K562 (cell line): Measurements from ENCODE around the gene GPRIN2.

Experiments
- EP300 ChIP-seq: IDR thresholded peaks from 2 replicates; pipeline ENCODE4 v1.6.1; 2012; ENCODE audit warnings: low read length, improper control_type of control experiment
- POLR2A ChIP-seq: fragments of 450-650 bp; conservative IDR thresholded peaks from 2 replicates; pipeline ENCODE4 v1.6.1; 2016
- XRCC3 ChIP-seq: fragments of 450-650 bp; IDR thresholded peaks from 2 replicates; pipeline ENCODE4 v1.6.1; 2017; ENCODE audit warnings: mild to moderate bottlenecking, moderate library complexity
- TF ChIP-seq, protein P1 (sequence below), 3 experiments: IDR thresholded peaks in 2 of 3; conservative IDR thresholded peaks in 1 of 3; 2 replicates each; pipeline ENCODE4 v1.5.1; 2011 to 2012; ENCODE audit warnings: low read length in 3 of 3, mild to moderate bottlenecking in 3 of 3, control low read depth in 2 of 3, improper control_type of control experiment in 1 of 3, inconsistent platforms in 1 of 3, low read depth in 1 of 3, mixed read lengths in 1 of 3, moderate library complexity in 1 of 3; ENCODE audit not compliant: insufficient read depth in 2 of 3

DNA sequence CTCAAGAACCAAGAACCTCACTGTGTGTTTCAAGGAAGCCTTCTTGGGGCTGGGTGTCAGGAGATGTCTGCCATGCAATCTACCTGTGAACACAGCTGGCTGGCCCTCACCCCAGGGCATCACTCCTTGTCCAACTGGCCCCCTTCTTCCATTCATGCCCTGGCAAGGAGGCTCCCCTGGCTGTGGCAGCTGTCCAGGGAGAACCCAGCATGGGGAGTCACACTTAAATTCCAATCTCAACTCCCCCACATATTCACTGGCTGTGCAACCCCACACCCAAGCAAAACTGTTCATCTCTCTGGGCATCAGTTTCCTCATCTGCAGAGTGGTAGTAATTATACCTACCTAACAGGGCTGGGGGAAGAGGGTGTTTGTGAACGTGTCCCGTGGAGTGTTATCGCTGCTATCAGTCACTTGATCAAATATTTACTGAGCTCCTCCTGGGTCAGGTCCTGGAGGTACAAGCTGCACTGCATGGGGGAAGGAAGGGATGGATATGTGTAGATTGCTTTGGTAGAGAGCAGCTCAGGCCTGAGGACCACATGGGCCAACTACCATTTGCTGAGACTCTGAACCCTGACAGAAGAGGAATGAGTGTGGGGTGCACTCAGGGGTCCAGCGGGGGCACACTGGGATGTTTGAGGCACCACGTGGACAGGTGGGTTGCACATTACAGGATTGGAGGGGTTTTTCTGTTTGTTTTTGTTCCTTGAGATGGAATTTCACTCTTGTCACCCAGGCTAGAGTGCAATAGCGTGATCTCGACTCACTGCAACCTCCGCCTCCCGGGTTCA is 2.1 kb upstream of the GPRIN2 start:
- TF ChIP-seq EP300 (no peak), POLR2A (no peak), XRCC3 (no peak)
- TF ChIP-seq, protein P1, sequence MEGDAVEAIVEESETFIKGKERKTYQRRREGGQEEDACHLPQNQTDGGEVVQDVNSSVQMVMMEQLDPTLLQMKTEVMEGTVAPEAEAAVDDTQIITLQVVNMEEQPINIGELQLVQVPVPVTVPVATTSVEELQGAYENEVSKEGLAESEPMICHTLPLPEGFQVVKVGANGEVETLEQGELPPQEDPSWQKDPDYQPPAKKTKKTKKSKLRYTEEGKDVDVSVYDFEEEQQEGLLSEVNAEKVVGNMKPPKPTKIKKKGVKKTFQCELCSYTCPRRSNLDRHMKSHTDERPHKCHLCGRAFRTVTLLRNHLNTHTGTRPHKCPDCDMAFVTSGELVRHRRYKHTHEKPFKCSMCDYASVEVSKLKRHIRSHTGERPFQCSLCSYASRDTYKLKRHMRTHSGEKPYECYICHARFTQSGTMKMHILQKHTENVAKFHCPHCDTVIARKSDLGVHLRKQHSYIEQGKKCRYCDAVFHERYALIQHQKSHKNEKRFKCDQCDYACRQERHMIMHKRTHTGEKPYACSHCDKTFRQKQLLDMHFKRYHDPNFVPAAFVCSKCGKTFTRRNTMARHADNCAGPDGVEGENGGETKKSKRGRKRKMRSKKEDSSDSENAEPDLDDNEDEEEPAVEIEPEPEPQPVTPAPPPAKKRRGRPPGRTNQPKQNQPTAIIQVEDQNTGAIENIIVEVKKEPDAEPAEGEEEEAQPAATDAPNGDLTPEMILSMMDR (IDR thresholded peaks at IDR 0.05 in 2 of 3, conservative IDR thresholded peaks at IDR 0.05 in 1 of 3; ENCODE audit: insufficient read depth in 2 of 3, low read depth in 1 of 3, low read length in 3 of 3) = no peak
